A673 (cell line): ENCODE measurements around the gene SEL1L3. TPM values are rescaled to one million over a fixed set of nuclear protein-coding genes. Genes with fewer than 3 reads are reported as not detected.

Experiments
- BruUV-seq: library from RNA; stranded (reverse); fragments of 400-500 nt; replicated peaks from 2 replicates; lab custom pipeline; 2021; lab: Mats Ljungman, UMichigan
- CTCF ChIA-PET: fragments of 300-600 bp; sonication (Branson Sonifier 250); formaldehyde crosslinking; loops from one replicate; lab custom pipeline; 2022; ENCODE audit warnings: antibody characterized with exemption; lab: Charles Lee
- POLR2A ChIA-PET: fragments of 300-600 bp; sonication (Branson Sonifier 250); formaldehyde crosslinking; loops from one replicate; lab custom pipeline; 2022; ENCODE audit warnings: antibody characterized with exemption; ENCODE audit not compliant: low non-redundant PET; lab: Charles Lee
- DNase-seq: peaks from one replicate; pipeline ENCODE4 v3.0.0-alpha.2; 2015; ENCODE audit warnings: low spot score
- H3K27ac ChIP-seq: fragments of 200-600 bp; sonication (generic); 2 replicates; pipeline ENCODE4 v1.5.1; 2016; ENCODE audit warnings: mixed run types, low read depth, mild to moderate bottlenecking, mixed read lengths, antibody characterized with exemption, low read length; ENCODE audit not compliant: poor library complexity, severe bottlenecking
- H3K27me3 ChIP-seq: fragments of 200-600 bp; sonication (generic); replicated peaks from 2 replicates; pipeline ENCODE4 v1.6.1; 2017; ENCODE audit warnings: mixed run types, low read depth, mild to moderate bottlenecking, mixed read lengths, antibody characterized with exemption, low read length; ENCODE audit not compliant: insufficient read depth, poor library complexity
- H3K36me3 ChIP-seq: fragments of 200-600 bp; sonication (generic); 2 replicates; pipeline ENCODE4 v1.6.1; 2016; ENCODE audit warnings: mixed run types, mild to moderate bottlenecking, mixed read lengths, antibody characterized with exemption, low read length; ENCODE audit not compliant: insufficient read depth, poor library complexity, severe bottlenecking
- H3K4me1 ChIP-seq: fragments of 200-600 bp; sonication (generic); 2 replicates; pipeline ENCODE4 v1.6.1; 2017; ENCODE audit warnings: mixed run types, mild to moderate bottlenecking, mixed read lengths, antibody characterized with exemption, low read length; ENCODE audit not compliant: insufficient read depth, poor library complexity, severe bottlenecking
- H3K4me3 ChIP-seq: fragments of 200-600 bp; sonication (generic); 2 replicates; pipeline ENCODE4 v1.5.1; 2016; ENCODE audit warnings: low read depth, mixed run types, mild to moderate bottlenecking, mixed read lengths, low read length; ENCODE audit not compliant: poor library complexity, severe bottlenecking
- H3K9me3 ChIP-seq: fragments of 200-600 bp; sonication (generic); 2 replicates; pipeline ENCODE4 v1.6.1; 2016; ENCODE audit warnings: mixed run types, low read depth, mild to moderate bottlenecking, mixed read lengths, antibody characterized with exemption, low read length; ENCODE audit not compliant: poor library complexity, severe bottlenecking
- CTCF ChIP-seq: fragments of 300-800, 200-600 bp; sonication (generic); conservative IDR thresholded peaks from 2 replicates; pipeline ENCODE4 v1.5.1; 2017; ENCODE audit warnings: low read depth, mild to moderate bottlenecking, antibody characterized with exemption, low read length, moderate library complexity, mixed read lengths
- EZH2 ChIP-seq: fragments of 200-600 bp; sonication (generic); IDR thresholded peaks from 2 replicates; pipeline ENCODE4 v1.6.1; 2017; ENCODE audit warnings: borderline replicate concordance, low read depth, mild to moderate bottlenecking, mixed read lengths, antibody characterized with exemption, low read length; ENCODE audit not compliant: poor library complexity, severe bottlenecking
- intact Hi-C: fragments of 100-400 bp; cut with micrococcal nuclease; formaldehyde crosslinking; loops from one replicate; pipeline ENCODE4 v1.10.0; 2022; ENCODE audit not compliant: unreplicated experiment
- total RNA-seq: library from RNA; stranded (reverse); gene quantifications from 2 replicates; pipeline ENCODE4 v1.2.3, GENCODE V29; 2021

SEL1L3 gene
- total RNA-seq, 1 experiment from 2014 or later: 40.0 TPM

GRCh38 chr4:25809996-25810395 is 52.8 kb downstream of the SEL1L3 start:
- BruUV-seq: no TSS peak
- H3K36me3 ChIP-seq: no peaks in the 10 kb centered on the region
- no peaks in the 10 kb centered on the region for H3K27me3 ChIP-seq
- POLR2A ChIA-PET: interaction anchor here (0.6 kb wide), 1 partner anchor 432 kb away, joined by 3 read pairs; no protein-coding TSS in a partner anchor
- CTCF ChIA-PET: no interaction called here
- DNase-seq: no peak
- H3K27ac ChIP-seq: no peak overlapping the region
- no peaks in the 10 kb centered on the region for H3K4me1 ChIP-seq
- TF ChIP-seq EZH2: no peak
- no peak for TF ChIP-seq CTCF
- H3K9me3 ChIP-seq: no peaks in the 10 kb centered on the region
- intact Hi-C loops: no loop called here
- H3K4me3 ChIP-seq: no peak overlapping the region

GRCh38 chr4:25807102-25807728 is 55.6 kb downstream of the SEL1L3 start:
- H3K4me1 ChIP-seq: no peaks in the 10 kb centered on the region
- intact Hi-C loops: no loop called here
- ChIA-PET POLR2A (no interaction called here), CTCF (no interaction called here)
- H3K36me3 ChIP-seq: no peaks in the 10 kb centered on the region
- no peak for DNase-seq
- H3K27me3 ChIP-seq: no peaks in the 10 kb centered on the region
- BruUV-seq: no TSS peak
- no peak overlapping the region for H3K4me3 ChIP-seq
- H3K9me3 ChIP-seq: no peaks in the 10 kb centered on the region
- TF ChIP-seq EZH2: no peak
- TF ChIP-seq CTCF: no peak
- no peak overlapping the region for H3K27ac ChIP-seq

GRCh38 chr4:25805255-25805860 is 57.4 kb downstream of the SEL1L3 start:
- H3K4me1 ChIP-seq: peaks cover 6% of the 10 kb centered on the region
- H3K27ac ChIP-seq: no peak overlapping the region
- H3K27me3 ChIP-seq: no peaks in the 10 kb centered on the region
- intact Hi-C loops: no loop called here
- ChIA-PET POLR2A (no interaction called here), CTCF (no interaction called here)
- DNase-seq: no peak
- no peaks in the 10 kb centered on the region for H3K9me3 ChIP-seq
- no TSS peak for BruUV-seq
- no peak for TF ChIP-seq EZH2
- no peak overlapping the region for H3K4me3 ChIP-seq
- no peaks in the 10 kb centered on the region for H3K36me3 ChIP-seq

- intact Hi-C loops: no loop called here
- POLR2A ChIA-PET: no interaction called here
- H3K27ac ChIP-seq: no peak overlapping the region
- BruUV-seq: no TSS peak
- H3K4me1 ChIP-seq: peaks cover 16% of the 10 kb centered on the region
- DNase-seq: no peak
- H3K9me3 ChIP-seq: no peaks in the 10 kb centered on the region
- H3K4me3 ChIP-seq: no peak overlapping the region
- H3K27me3 ChIP-seq: no peaks in the 10 kb centered on the region
- no peaks in the 10 kb centered on the region for H3K36me3 ChIP-seq
- TF ChIP-seq CTCF (no peak), EZH2 (no peak)
- CTCF ChIA-PET: no interaction called here
These were observed 59.0 kb downstream of the SEL1L3 start for GRCh38 chr4:25803720-25804225.
